Measurements from ENCODE around the gene KRT84.

GRCh38 chr12:52413782-52414345 is 28.4 kb upstream of the KRT84 start:
- TF ChIP-seq SRF (IDR thresholded peaks at IDR 0.05; ENCODE audit: low read depth in 2 of 2, low read length in 2 of 2): no peak
- TF ChIP-seq, protein P1, sequence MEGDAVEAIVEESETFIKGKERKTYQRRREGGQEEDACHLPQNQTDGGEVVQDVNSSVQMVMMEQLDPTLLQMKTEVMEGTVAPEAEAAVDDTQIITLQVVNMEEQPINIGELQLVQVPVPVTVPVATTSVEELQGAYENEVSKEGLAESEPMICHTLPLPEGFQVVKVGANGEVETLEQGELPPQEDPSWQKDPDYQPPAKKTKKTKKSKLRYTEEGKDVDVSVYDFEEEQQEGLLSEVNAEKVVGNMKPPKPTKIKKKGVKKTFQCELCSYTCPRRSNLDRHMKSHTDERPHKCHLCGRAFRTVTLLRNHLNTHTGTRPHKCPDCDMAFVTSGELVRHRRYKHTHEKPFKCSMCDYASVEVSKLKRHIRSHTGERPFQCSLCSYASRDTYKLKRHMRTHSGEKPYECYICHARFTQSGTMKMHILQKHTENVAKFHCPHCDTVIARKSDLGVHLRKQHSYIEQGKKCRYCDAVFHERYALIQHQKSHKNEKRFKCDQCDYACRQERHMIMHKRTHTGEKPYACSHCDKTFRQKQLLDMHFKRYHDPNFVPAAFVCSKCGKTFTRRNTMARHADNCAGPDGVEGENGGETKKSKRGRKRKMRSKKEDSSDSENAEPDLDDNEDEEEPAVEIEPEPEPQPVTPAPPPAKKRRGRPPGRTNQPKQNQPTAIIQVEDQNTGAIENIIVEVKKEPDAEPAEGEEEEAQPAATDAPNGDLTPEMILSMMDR (IDR thresholded peaks at IDR 0.05 in 2 of 3, conservative IDR thresholded peaks at IDR 0.05 in 1 of 3; ENCODE audit: control insufficient read depth in 2 of 3, extremely low read depth in 1 of 3, insufficient read depth in 1 of 3, low read depth in 3 of 3, low read length in 3 of 3): no peak
- TF ChIP-seq MTA3 (IDR thresholded peaks at IDR 0.05; ENCODE audit: borderline replicate concordance, low read length): no peak
- no peak for TF ChIP-seq EZH2 (IDR thresholded peaks at IDR 0.05; ENCODE audit: borderline replicate concordance, control insufficient read depth, low read depth, low read length)
- TF ChIP-seq REST (IDR thresholded peaks at IDR 0.05; ENCODE audit: low read depth, low read length): no peak
- TF ChIP-seq, protein P2, sequence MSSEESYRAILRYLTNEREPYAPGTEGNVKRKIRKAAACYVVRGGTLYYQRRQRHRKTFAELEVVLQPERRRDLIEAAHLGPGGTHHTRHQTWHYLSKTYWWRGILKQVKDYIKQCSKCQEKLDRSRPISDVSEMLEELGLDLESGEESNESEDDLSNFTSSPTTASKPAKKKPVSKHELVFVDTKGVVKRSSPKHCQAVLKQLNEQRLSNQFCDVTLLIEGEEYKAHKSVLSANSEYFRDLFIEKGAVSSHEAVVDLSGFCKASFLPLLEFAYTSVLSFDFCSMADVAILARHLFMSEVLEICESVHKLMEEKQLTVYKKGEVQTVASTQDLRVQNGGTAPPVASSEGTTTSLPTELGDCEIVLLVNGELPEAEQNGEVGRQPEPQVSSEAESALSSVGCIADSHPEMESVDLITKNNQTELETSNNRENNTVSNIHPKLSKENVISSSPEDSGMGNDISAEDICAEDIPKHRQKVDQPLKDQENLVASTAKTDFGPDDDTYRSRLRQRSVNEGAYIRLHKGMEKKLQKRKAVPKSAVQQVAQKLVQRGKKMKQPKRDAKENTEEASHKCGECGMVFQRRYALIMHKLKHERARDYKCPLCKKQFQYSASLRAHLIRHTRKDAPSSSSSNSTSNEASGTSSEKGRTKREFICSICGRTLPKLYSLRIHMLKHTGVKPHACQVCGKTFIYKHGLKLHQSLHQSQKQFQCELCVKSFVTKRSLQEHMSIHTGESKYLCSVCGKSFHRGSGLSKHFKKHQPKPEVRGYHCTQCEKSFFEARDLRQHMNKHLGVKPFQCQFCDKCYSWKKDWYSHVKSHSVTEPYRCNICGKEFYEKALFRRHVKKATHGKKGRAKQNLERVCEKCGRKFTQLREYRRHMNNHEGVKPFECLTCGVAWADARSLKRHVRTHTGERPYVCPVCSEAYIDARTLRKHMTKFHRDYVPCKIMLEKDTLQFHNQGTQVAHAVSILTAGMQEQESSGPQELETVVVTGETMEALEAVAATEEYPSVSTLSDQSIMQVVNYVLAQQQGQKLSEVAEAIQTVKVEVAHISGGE (CRISPR knock-in tag; IDR thresholded peaks at IDR 0.05): no peak

Data from GM12878 (cell line).